ENCODE measurements around the gene KRTAP5-8.
"Not testable (repeated sequence)": the region's sequence is repeated elsewhere in the genome, so short reads cannot be mapped to it uniquely, and the experiment has no call there.

KRTAP5-8 gene

DNA sequence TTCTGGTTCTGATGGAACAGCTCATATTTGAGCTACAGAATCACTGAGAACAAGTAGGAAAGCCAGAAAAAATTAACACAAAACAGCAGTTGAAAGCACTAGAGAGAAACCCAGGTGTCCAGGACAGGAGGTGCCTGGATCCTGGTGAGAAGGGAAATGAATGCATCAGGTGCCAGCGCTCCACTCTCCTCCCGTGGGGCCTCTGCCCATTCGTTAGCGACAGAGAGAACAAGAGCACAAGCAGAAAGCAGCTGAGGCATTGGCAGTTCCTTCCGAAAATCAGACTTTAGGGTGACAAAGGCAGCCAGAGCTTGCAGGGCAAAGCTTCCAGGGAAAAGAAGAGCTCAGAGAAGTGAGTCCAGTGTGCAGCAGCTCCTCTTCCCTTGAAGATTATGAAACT is 30.7 kb upstream of the KRTAP5-8 start:
- DNase-seq (ENCODE audit: low read depth in 2 of 2), result no peak

GRCh38 chr11:71518506-71519471 is 19.0 kb upstream of the KRTAP5-8 start:
- no peak for DNase-seq (ENCODE audit: low read depth in 2 of 2)

GRCh38 chr11:71519546-71519945 is 18.3 kb upstream of the KRTAP5-8 start:
- no peak for DNase-seq (ENCODE audit: low read depth in 2 of 2)

- DNase-seq (ENCODE audit: low read depth in 2 of 2), result no peak
These were observed 12.5 kb upstream of the KRTAP5-8 start for GRCh38 chr11:71525188-71525937.

DNA sequence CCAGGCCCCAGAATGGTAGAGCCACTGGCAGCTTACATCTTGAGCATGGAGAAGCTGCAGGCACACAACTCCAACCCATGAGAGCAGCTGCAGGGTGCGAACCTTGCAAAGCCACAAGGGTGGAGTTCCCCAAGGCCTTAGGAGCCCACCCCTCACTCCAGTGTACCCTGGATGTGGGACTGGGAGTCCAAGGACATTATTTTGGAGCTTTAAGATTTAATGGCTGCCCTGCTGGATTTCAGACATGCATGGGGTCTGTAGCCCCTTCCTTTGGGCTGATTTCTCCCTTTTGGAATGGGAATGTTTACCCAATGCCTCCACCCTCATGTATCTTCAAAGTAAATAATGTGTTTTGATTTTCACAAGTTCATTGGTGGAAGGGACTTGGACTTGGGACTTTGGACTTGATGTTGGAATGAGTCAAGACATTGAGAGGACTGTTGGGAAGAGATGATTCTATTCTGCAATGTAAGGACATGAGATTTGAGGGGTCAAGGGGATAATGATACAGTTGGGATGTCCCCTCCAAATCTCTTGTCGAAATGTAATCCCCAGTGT is 11.8 kb upstream of the KRTAP5-8 start:
- no peak for DNase-seq (ENCODE audit: low read depth in 2 of 2)

DNA sequence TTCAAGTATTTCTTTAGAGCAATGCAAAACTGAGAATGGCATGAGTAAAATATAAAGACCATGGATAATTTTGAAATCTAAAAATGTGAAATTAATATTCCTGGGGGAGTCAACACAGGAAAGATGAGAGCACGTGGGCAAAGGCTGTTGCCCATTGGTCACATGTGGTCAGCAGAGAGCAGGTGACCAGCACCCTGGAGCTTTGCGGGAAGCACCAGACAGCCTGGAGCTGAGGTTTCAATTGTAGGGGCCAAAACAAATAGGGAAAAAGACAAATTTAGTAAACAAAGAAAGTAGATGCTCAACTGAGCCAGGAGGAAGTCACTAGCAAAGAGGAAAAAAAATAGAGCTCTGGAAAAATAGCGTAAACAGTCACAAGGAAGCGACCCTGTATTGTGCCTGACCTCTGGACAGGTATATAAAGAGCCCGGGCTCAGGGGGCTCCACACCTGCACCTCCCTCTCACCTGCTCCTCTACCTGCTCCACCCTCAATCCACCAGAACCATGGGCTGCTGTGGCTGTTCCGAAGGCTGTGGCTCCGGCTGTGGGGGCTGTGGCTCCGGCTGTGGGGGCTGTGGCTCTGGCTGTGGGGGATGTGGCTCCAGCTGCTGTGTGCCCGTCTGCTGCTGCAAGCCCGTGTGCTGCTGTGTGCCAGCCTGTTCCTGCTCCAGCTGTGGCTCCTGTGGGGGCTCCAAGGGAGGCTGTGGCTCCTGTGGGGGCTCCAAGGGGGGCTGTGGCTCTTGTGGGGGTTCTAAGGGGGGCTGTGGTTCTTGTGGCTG is 10.8 kb upstream of the KRTAP5-8 start, which contains the start of gene KRTAP5-7:
Gene KRTAP5-7, plus strand, starts transcription at position 472 of the 780 bp plus-strand sequence. Its CDS starts 34 bp downstream, at position 506.
- DNase-seq (ENCODE audit: low read depth in 2 of 2), result not testable (repeated sequence)

- DNase-seq (ENCODE audit: low read depth in 2 of 2), result no peak
These were observed 10.1 kb upstream of the KRTAP5-8 start for GRCh38 chr11:71527576-71528210.

DNA sequence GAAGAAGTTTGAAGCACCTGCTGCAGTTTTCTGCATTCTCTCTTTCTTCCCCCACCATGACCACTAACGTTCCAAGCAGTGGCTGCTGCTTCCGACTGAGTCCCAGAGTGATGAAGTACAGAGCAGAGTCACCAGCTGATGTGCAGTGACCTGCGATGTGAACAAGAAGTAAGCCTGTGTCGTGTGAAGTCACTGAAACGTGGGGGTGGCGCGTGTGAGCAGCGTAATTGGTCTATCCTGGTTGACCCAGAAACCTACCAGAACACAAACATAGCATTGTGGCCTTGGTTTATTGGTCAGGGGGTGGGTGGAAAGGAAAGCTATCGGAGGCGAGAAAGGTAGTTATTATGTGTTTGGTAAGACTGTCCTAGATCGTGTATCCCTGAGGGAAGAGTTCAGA is 7.2 kb upstream of the KRTAP5-8 start:
- DNase-seq (ENCODE audit: low read depth in 2 of 2), result no peak

- no peak for DNase-seq (ENCODE audit: low read depth in 2 of 2)
These were observed 5.7 kb upstream of the KRTAP5-8 start for GRCh38 chr11:71532036-71532610.

GRCh38 chr11:71534711-71535608 is 2.9 kb upstream of the KRTAP5-8 start:
- not testable (repeated sequence) for DNase-seq (ENCODE audit: low read depth in 2 of 2)

GRCh38 chr11:71535825-71536224 is 2.0 kb upstream of the KRTAP5-8 start:
- DNase-seq (ENCODE audit: low read depth in 2 of 2), result no peak

- no peak for DNase-seq (ENCODE audit: low read depth in 2 of 2)
These were observed 288 bp upstream of the KRTAP5-8 start for GRCh38 chr11:71537537-71537936.

GRCh38 chr11:71538666-71538990 is 803 bp downstream of the KRTAP5-8 start:
- no peak for DNase-seq (ENCODE audit: low read depth in 2 of 2)

GRCh38 chr11:71539017-71539416 is 1.2 kb downstream of the KRTAP5-8 start:
- DNase-seq (ENCODE audit: low read depth in 2 of 2), result no peak

- DNase-seq (ENCODE audit: low read depth in 2 of 2), result not testable (repeated sequence)
These were observed 2.1 kb downstream of the KRTAP5-8 start for GRCh38 chr11:71539971-71540370.

DNA sequence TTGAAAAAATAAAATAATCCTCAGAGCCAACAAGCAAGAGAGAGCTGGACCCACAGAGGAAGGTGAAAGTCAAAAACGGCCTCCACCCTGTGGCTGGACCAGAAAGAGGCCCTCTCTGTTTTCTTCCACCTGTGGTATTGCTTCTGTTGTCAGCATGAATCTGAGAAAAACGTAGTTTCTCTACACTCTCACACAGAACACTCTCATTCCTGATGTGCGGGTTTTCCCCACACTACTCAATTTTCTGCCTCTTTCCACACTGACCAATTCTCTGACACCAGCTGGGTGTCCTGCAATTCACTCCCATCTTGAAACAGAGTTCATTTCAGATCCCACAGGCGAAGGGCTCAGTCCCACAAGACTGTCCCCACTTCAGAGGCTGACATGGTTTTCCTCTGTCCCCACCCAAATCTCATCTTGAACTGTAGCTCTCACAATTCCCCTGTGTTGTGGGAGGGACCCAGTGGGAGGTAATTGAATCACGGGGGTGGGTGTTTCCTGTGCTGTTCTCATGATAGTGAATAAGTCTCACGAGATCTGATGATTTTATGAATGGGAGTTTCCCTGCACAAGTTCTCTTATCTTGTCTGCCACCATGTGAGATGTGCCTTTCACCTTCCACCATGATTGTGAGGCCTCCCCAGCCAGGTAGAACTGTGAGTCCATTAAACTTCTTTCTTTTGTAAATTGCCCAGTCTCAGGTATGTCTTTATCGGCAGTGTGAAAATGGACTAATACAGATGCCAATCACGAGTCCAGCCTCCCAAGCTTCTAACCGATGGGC is 2.9 kb downstream of the KRTAP5-8 start:
- not testable (repeated sequence) for DNase-seq (ENCODE audit: low read depth in 2 of 2)

- DNase-seq (ENCODE audit: low read depth in 2 of 2), result no peak
These were observed 4.6 kb downstream of the KRTAP5-8 start for GRCh38 chr11:71542382-71542781.

DNA sequence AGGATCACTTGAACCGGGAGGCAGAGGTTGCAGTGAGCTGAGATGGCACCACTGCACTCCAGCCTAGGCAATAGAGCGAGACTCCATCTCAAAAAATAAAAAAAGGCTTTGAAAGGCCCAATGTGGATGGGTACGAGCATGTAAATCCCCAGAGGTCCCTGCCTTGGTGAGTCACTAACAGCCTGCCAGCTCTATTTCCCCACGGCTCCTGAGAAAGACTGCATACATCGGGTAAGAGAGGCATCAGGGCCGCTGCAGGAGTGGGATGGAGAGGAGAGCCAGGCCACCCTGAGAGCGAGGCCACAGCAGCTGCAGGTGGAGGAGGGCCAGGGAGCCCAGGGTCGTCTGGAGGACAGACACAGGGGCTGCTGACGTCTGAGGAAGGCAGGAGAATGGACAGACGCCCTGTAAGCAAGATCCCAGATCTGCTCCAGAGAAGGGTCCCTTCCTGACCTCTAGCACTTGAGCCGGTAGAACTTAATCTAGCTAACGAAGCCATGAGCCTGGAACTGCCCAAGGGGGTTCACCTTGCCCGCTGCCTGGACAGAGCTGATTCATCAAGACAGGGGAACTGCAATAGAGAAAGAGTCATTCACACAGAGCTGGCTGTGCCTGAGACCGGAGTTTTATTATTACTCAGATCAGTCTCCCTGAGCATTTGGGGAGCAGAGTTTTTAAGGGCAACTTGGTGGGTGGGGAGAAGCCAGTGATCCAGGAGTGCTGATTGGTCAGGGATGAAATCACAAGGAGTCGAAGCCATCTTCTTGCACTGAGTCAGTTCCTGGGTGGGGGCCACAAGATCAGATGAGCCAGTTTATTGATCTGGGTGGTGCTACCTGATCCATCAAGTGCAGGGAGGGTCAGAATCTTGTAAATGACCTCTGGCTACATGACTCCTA is 5.3 kb downstream of the KRTAP5-8 start:
- no peak for DNase-seq (ENCODE audit: low read depth in 2 of 2)
